Tibial artery (tissue), 4 donors: ENCODE results near the gene PLEKHB2.

ENCODE experiments used
- DNase-seq, 2 donors: peaks; one replicate each; pipeline ENCODE4 v3.0.0-alpha.2; 2019
- H3K27ac ChIP-seq, 2 donors: fragments of 200-600 bp; sonication (generic) in 1 of 2; 1 replicate in 1 of 2; 2 replicates in 1 of 2; pipeline ENCODE4 v1.5.1; 2018 to 2019; ENCODE audit warnings: mild to moderate bottlenecking in 1 of 2
- H3K27me3 ChIP-seq, 2 donors: fragments of 200-600 bp; sonication (generic) in 1 of 2; one replicate each; pipeline versions ENCODE4 v1.5.1 to v1.6.0; 2016 to 2019
- H3K36me3 ChIP-seq, 3 donors: fragments of 200-600 bp; sonication (generic) in 2 of 3; one replicate each; pipeline ENCODE4 v1.5.1; 2016 to 2019; ENCODE audit warnings: mild to moderate bottlenecking in 2 of 3
- H3K4me1 ChIP-seq, 4 donors: fragments of 200-600 bp; sonication (generic) in 2 of 4; 1 replicate in 3 of 4; 2 replicates in 1 of 4; pipeline ENCODE4 v1.5.1; 2016 to 2019
- H3K4me3 ChIP-seq, 2 donors: fragments of 200-600 bp; sonication (generic) in 1 of 2; 1 replicate in 1 of 2; 2 replicates in 1 of 2; pipeline ENCODE4 v1.5.1; 2018 to 2019; ENCODE audit warnings: mild to moderate bottlenecking in 2 of 2
- H3K9me3 ChIP-seq, 3 donors: fragments of 200-600 bp; sonication (generic) in 1 of 3; one replicate each; pipeline ENCODE4 v1.5.1; 2016 to 2019
- CTCF ChIP-seq, 2 experiments: fragments of 200-600 bp in 1 of 2; fragments of 450-650 bp in 1 of 2; IDR thresholded peaks; one replicate each; pipeline ENCODE4 v1.5.1; 2017 to 2019; ENCODE audit warnings: antibody characterized with exemption in 2 of 2, mild to moderate bottlenecking in 1 of 2, moderate library complexity in 1 of 2
- intact Hi-C: fragments of 100-400 bp; cut with DNase I; formaldehyde crosslinking; loops from one replicate; pipeline ENCODE4 v1.15.0; 2023; ENCODE audit warnings: low total_unique reads

Gene PLEKHB2

GRCh38 chr2:131125195-131125757, 20.1 kb downstream of the PLEKHB2 start:
- H3K4me1 ChIP-seq, result peaks cover 0 to 6% (median 0%) of the 10 kb centered on the region in 4 donors
- H3K36me3 ChIP-seq, result peaks cover 26 to 64% (median 48%) of the 10 kb centered on the region in 3 donors
- no peak overlapping the region for H3K27ac ChIP-seq
- no peak for TF ChIP-seq CTCF (IDR thresholded peaks at IDR 0.05)
- no peaks in the 10 kb centered on the region for H3K27me3 ChIP-seq
- no peaks in the 10 kb centered on the region for H3K9me3 ChIP-seq
- DNase-seq, result no peak
- intact Hi-C loops, result no loop called here
- no peak overlapping the region for H3K4me3 ChIP-seq

- H3K4me1 ChIP-seq, result peaks cover 0 to 6% (median 0%) of the 10 kb centered on the region in 4 donors
- intact Hi-C loops, result no loop called here
- TF ChIP-seq CTCF (IDR thresholded peaks at IDR 0.05), result no peak
- H3K36me3 ChIP-seq, result peaks cover 36 to 66% (median 54%) of the 10 kb centered on the region in 3 donors
- no peaks in the 10 kb centered on the region for H3K27me3 ChIP-seq
- no peak overlapping the region for H3K27ac ChIP-seq
- no peak overlapping the region for H3K4me3 ChIP-seq
- no peak for DNase-seq
- H3K9me3 ChIP-seq, result no peaks in the 10 kb centered on the region
Observed at GRCh38 chr2:131126436-131126835, 21.3 kb downstream of the PLEKHB2 start.

- Histone ChIP-seq H3K4me1 (peaks cover 0 to 6% (median 0%) of the 10 kb centered on the region in 4 donors), H3K9me3 (no peaks in the 10 kb centered on the region), H3K4me3 (no peak overlapping the region), H3K36me3 (peaks cover 42 to 71% (median 54%) of the 10 kb centered on the region in 3 donors), H3K27ac (no peak overlapping the region), H3K27me3 (no peaks in the 10 kb centered on the region)
- no peak for DNase-seq
- TF ChIP-seq CTCF (IDR thresholded peaks at IDR 0.05), result no peak
- intact Hi-C loops, result no loop called here
Observed at GRCh38 chr2:131127076-131127475, 21.9 kb downstream of the PLEKHB2 start.

GRCh38 chr2:131127981-131128380, 22.8 kb downstream of the PLEKHB2 start:
- Histone ChIP-seq H3K4me3 (no peak overlapping the region), H3K9me3 (no peaks in the 10 kb centered on the region), H3K27me3 (no peaks in the 10 kb centered on the region), H3K36me3 (peaks cover 51 to 76% (median 61%) of the 10 kb centered on the region in 3 donors), H3K27ac (no peak overlapping the region), H3K4me1 (peaks cover 0 to 6% (median 0%) of the 10 kb centered on the region in 4 donors)
- intact Hi-C loops, result no loop called here
- no peak for TF ChIP-seq CTCF (IDR thresholded peaks at IDR 0.05)
- DNase-seq, result no peak

GRCh38 chr2:131130298-131130596, 25.1 kb downstream of the PLEKHB2 start:
- Histone ChIP-seq H3K36me3 (peaks cover 58 to 87% (median 70%) of the 10 kb centered on the region in 3 donors), H3K27me3 (no peaks in the 10 kb centered on the region), H3K9me3 (no peaks in the 10 kb centered on the region), H3K4me3 (no peak overlapping the region), H3K4me1 (peaks cover 0 to 6% (median 0%) of the 10 kb centered on the region in 4 donors), H3K27ac (no peak overlapping the region)
- TF ChIP-seq CTCF (IDR thresholded peaks at IDR 0.05), result no peak
- no peak for DNase-seq
- intact Hi-C loops, result no loop called here

GRCh38 chr2:131132729-131133128, 27.6 kb downstream of the PLEKHB2 start:
- peaks cover 54 to 70% (median 58%) of the 10 kb centered on the region in 3 donors for H3K36me3 ChIP-seq

More at GRCh38 chr2:131132729-131133128, 27.6 kb downstream of the PLEKHB2 start:
- intact Hi-C loops, result no loop called here
- DNase-seq, result no peak
- Histone ChIP-seq H3K9me3 (no peaks in the 10 kb centered on the region), H3K4me3 (no peak overlapping the region), H3K27ac (no peak overlapping the region), H3K27me3 (no peaks in the 10 kb centered on the region), H3K4me1 (no peaks in the 10 kb centered on the region)
- no peak for TF ChIP-seq CTCF (IDR thresholded peaks at IDR 0.05)
